Naive B cell (primary cell): Measurements from ENCODE around the gene GOLGB1. TPM values are rescaled to one million over a fixed set of nuclear protein-coding genes. Genes with fewer than 3 reads are reported as not detected.
"Not testable (repeated sequence)": the region's sequence is repeated elsewhere in the genome, so short reads cannot be mapped to it uniquely, and the experiment has no call there.

Source experiments
- ATAC-seq, 2 donors: fragments of 150-1000 bp; cut with Tn5 transposase; 2 replicates each; pipeline ENCODE4 v1.10.0; 2021; ENCODE audit warnings: low read depth in 2 of 2, mild to moderate bottlenecking in 2 of 2, moderate library complexity in 2 of 2
- DNase-seq: peaks from one replicate; pipeline ENCODE4 v3.0.0; 2022
- H3K27ac Mint-ChIP-seq, 6 donors: one replicate each; pipeline ENCODE4 v1.8.0; 2020 to 2022; ENCODE audit warnings: mild to moderate bottlenecking in 6 of 6, mixed read lengths in 6 of 6, moderate library complexity in 5 of 6, inconsistent platforms in 2 of 6
- H3K27me3 Mint-ChIP-seq, 3 donors: one replicate each; pipeline ENCODE4 v1.8.0; 2021 to 2022; ENCODE audit warnings: mixed read lengths in 3 of 3, mild to moderate bottlenecking in 1 of 3
- H3K36me3 Mint-ChIP-seq, 2 donors: one replicate each; pipeline ENCODE4 v1.8.0; 2020 to 2022; ENCODE audit warnings: mixed read lengths in 2 of 2, inconsistent platforms in 1 of 2, mild to moderate bottlenecking in 1 of 2
- H3K4me1 Mint-ChIP-seq, 3 donors: one replicate each; pipeline ENCODE4 v1.8.0; 2020 to 2022; ENCODE audit warnings: mixed read lengths in 3 of 3, inconsistent platforms in 1 of 3, mild to moderate bottlenecking in 1 of 3, moderate library complexity in 1 of 3
- H3K4me3 Mint-ChIP-seq, 8 donors: one replicate each; pipeline ENCODE4 v1.8.0; 2020 to 2022; ENCODE audit warnings: mild to moderate bottlenecking in 8 of 8, mixed read lengths in 8 of 8, moderate library complexity in 8 of 8, inconsistent platforms in 2 of 8
- H3K9me3 Mint-ChIP-seq, 7 donors: one replicate each; pipeline ENCODE4 v1.8.0; 2020 to 2022; ENCODE audit warnings: mixed read lengths in 7 of 7, mild to moderate bottlenecking in 5 of 7, inconsistent platforms in 2 of 7, moderate library complexity in 1 of 7
- polyA plus RNA-seq, 6 donors: library from polyadenylated mRNA; unstranded; fragments of 300-500 nt; fragmentation: Illumina TruSeq; gene quantifications; one replicate each; pipeline ENCODE4 v1.2.3, GENCODE V29; 2021; ENCODE audit warnings: low read depth in 6 of 6

Gene GOLGB1
- polyA plus RNA-seq, 6 donors from 2014 or later: 1.2 to 10.6 (median 5.8) TPM

GRCh38 chr3:121696186-121696585 lies 53.4 kb downstream of the GOLGB1 start:
- no peak overlapping the region for H3K27ac Mint-ChIP-seq
- H3K9me3 Mint-ChIP-seq: no peaks in the 10 kb centered on the region
- H3K36me3 Mint-ChIP-seq: peaks cover 32 to 36% of the 10 kb centered on the region in 2 donors

GRCh38 chr3:121692010-121692699 lies 57.4 kb downstream of the GOLGB1 start:
- peak overlapping the region in 4 of 6 donors; percentile 7 to 81 (median 72) for H3K27ac Mint-ChIP-seq
- DNase-seq (no peak), ATAC-seq (no peak)
- H3K4me1 Mint-ChIP-seq: peaks cover 10 to 14% (median 11%) of the 10 kb centered on the region in 3 donors
- H3K9me3 Mint-ChIP-seq: no peaks in the 10 kb centered on the region
- no peak overlapping the region for H3K4me3 Mint-ChIP-seq
- H3K36me3 Mint-ChIP-seq: peaks cover 10 to 15% of the 10 kb centered on the region in 2 donors
- no peaks in the 10 kb centered on the region for H3K27me3 Mint-ChIP-seq

More at GRCh38 chr3:121696186-121696585, 53.4 kb downstream of the GOLGB1 start:
- Mint-ChIP-seq H3K4me3 (no peak overlapping the region), H3K27me3 (no peaks in the 10 kb centered on the region), H3K4me1 (peaks cover 4 to 6% (median 5%) of the 10 kb centered on the region in 3 donors)
- ATAC-seq: no peak
- no peak for DNase-seq

- no peak for DNase-seq
- no peaks in the 10 kb centered on the region for H3K27me3 Mint-ChIP-seq
- H3K4me3 Mint-ChIP-seq: no peak overlapping the region
- H3K27ac Mint-ChIP-seq: peak overlapping the region in 5 of 6 donors; percentile 25 to 68 (median 64)
- H3K9me3 Mint-ChIP-seq: no peaks in the 10 kb centered on the region
- H3K4me1 Mint-ChIP-seq: peaks cover 10 to 14% (median 11%) of the 10 kb centered on the region in 3 donors
- peaks cover 14 to 23% of the 10 kb centered on the region in 2 donors for H3K36me3 Mint-ChIP-seq
- ATAC-seq: no peak
Measured at GRCh38 chr3:121690777-121691405, 58.6 kb downstream of the GOLGB1 start.

GRCh38 chr3:121688747-121689146 lies 60.8 kb downstream of the GOLGB1 start:
- not testable (repeated sequence) for H3K27me3 Mint-ChIP-seq, H3K27ac Mint-ChIP-seq, DNase-seq, H3K4me3 Mint-ChIP-seq, ATAC-seq
- Mint-ChIP-seq H3K9me3 (peaks cover 0 to 12% (median 10%) of the 10 kb centered on the region in 7 donors), H3K36me3 (peaks cover 14 to 36% of the 10 kb centered on the region in 2 donors), H3K4me1 (peaks cover 10 to 14% (median 11%) of the 10 kb centered on the region in 3 donors)

- no peak for DNase-seq
- Mint-ChIP-seq H3K4me3 (no peak overlapping the region), H3K36me3 (peaks cover 26 to 60% of the 10 kb centered on the region in 2 donors), H3K27me3 (no peaks in the 10 kb centered on the region), H3K4me1 (peaks cover 0 to 4% (median 0%) of the 10 kb centered on the region in 3 donors), H3K27ac (no peak overlapping the region), H3K9me3 (peaks cover 4 to 13% (median 11%) of the 10 kb centered on the region in 7 donors)
- no peak for ATAC-seq
Measured at GRCh38 chr3:121681792-121682191, 67.7 kb downstream of the GOLGB1 start.

GRCh38 chr3:121677141-121677540 lies 72.4 kb downstream of the GOLGB1 start:
- Mint-ChIP-seq H3K27ac (peak overlapping the region in 1 of 6 donors; percentile 49), H3K36me3 (peaks cover 44 to 55% of the 10 kb centered on the region in 2 donors), H3K27me3 (no peaks in the 10 kb centered on the region), H3K4me3 (no peak overlapping the region), H3K4me1 (peaks cover 0 to 4% (median 0%) of the 10 kb centered on the region in 3 donors), H3K9me3 (no peaks in the 10 kb centered on the region)
- DNase-seq (no peak), ATAC-seq (no peak)

- Mint-ChIP-seq H3K4me1 (no peaks in the 10 kb centered on the region), H3K4me3 (no peak overlapping the region), H3K36me3 (peaks cover 41 to 47% of the 10 kb centered on the region in 2 donors), H3K27ac (no peak overlapping the region), H3K9me3 (no peaks in the 10 kb centered on the region), H3K27me3 (no peaks in the 10 kb centered on the region)
- ATAC-seq: no peak
- DNase-seq: no peak
Measured at GRCh38 chr3:121670676-121671075, 78.9 kb downstream of the GOLGB1 start.

GRCh38 chr3:121667333-121667732 lies 82.2 kb downstream of the GOLGB1 start:
- Mint-ChIP-seq H3K36me3 (peaks cover 39 to 46% of the 10 kb centered on the region in 2 donors), H3K27ac (no peak overlapping the region), H3K27me3 (no peaks in the 10 kb centered on the region), H3K9me3 (no peaks in the 10 kb centered on the region), H3K4me3 (no peak overlapping the region), H3K4me1 (no peaks in the 10 kb centered on the region)
- ATAC-seq: no peak
- DNase-seq: no peak

GRCh38 chr3:121665488-121665887 lies 84.1 kb downstream of the GOLGB1 start:
- H3K9me3 Mint-ChIP-seq: peaks cover 0 to 6% (median 0%) of the 10 kb centered on the region in 7 donors
- H3K4me1 Mint-ChIP-seq: peaks cover 12 to 15% (median 14%) of the 10 kb centered on the region in 3 donors
- ATAC-seq: no peak
- H3K27me3 Mint-ChIP-seq: no peaks in the 10 kb centered on the region
- no peak for DNase-seq
- no peak overlapping the region for H3K4me3 Mint-ChIP-seq
- H3K27ac Mint-ChIP-seq: no peak overlapping the region
- H3K36me3 Mint-ChIP-seq: peaks cover 39 to 50% of the 10 kb centered on the region in 2 donors

- Mint-ChIP-seq H3K27ac (peak overlapping the region in 2 of 6 donors; percentile 2 to 60), H3K36me3 (peaks cover 31 to 48% of the 10 kb centered on the region in 2 donors), H3K27me3 (no peaks in the 10 kb centered on the region), H3K9me3 (peaks cover 0 to 6% (median 0%) of the 10 kb centered on the region in 7 donors), H3K4me3 (no peak overlapping the region), H3K4me1 (peaks cover 29 to 37% (median 35%) of the 10 kb centered on the region in 3 donors)
- no peak for ATAC-seq
- no peak for DNase-seq
Measured at GRCh38 chr3:121663171-121663847, 86.2 kb downstream of the GOLGB1 start.

GRCh38 chr3:121662742-121663141 lies 86.8 kb downstream of the GOLGB1 start:
- Mint-ChIP-seq H3K4me3 (no peak overlapping the region), H3K27me3 (no peaks in the 10 kb centered on the region), H3K4me1 (peaks cover 34 to 43% (median 41%) of the 10 kb centered on the region in 3 donors), H3K27ac (peak overlapping the region in 4 of 6 donors; percentile 2 to 82 (median 34)), H3K9me3 (peaks cover 0 to 6% (median 0%) of the 10 kb centered on the region in 7 donors), H3K36me3 (peaks cover 37 to 51% of the 10 kb centered on the region in 2 donors)
- DNase-seq (no peak), ATAC-seq (no peak)

GRCh38 chr3:121661376-121661775 lies 88.2 kb downstream of the GOLGB1 start:
- DNase-seq: no peak
- peak overlapping the region in 6 of 8 donors; percentile 17 to 100 (median 90) for H3K4me3 Mint-ChIP-seq
- H3K9me3 Mint-ChIP-seq: peaks cover 0 to 6% (median 0%) of the 10 kb centered on the region in 7 donors
- peaks cover 36 to 55% of the 10 kb centered on the region in 2 donors for H3K36me3 Mint-ChIP-seq
- peaks cover 44 to 56% (median 55%) of the 10 kb centered on the region in 3 donors for H3K4me1 Mint-ChIP-seq
- H3K27me3 Mint-ChIP-seq: no peaks in the 10 kb centered on the region
- H3K27ac Mint-ChIP-seq: peak overlapping the region; percentile 97 to 100 (median 99)
- ATAC-seq: no peak
